Hematopoietic multipotent progenitor cell (in vitro differentiated cells): Measurements from ENCODE around the gene APCDD1L. TPM values are rescaled to one million over a fixed set of nuclear protein-coding genes. Genes with fewer than 3 reads are reported as not detected.
"Not testable (repeated sequence)": the region's sequence is repeated elsewhere in the genome, so short reads cannot be mapped to it uniquely, and the experiment has no call there.

Experiments used
- DNase-seq, 3 donors: peaks; one replicate each; pipeline ENCODE4 v3.0.0-alpha.2; 2011 to 2015; ENCODE audit warnings: low read depth in 2 of 3, low spot score in 2 of 3
- total RNA-seq: library from RNA; depleted of rRNA; stranded (reverse); fragments of >200 nt; gene quantifications from one replicate; pipeline ENCODE4 v1.2.3, GENCODE V29; 2012

Gene APCDD1L
- total RNA-seq, 1 donor: under 0.01 TPM

DNA sequence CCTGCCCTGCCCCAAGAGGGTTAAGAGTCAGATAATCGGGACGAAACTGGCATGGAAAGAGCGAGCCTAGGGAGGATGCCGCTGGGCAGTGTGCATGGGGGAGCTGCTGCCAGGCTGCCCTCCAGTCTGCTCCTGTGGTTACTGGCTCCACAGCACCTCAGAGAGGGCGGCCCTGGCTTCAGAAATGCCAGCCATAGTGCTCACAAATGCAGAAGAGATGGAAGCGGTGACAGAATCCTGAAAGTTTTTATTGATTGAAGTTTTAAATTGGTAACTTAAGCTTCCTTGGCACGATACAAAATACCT is 68.3 kb downstream of the APCDD1L start:
- no peak for DNase-seq

DNA sequence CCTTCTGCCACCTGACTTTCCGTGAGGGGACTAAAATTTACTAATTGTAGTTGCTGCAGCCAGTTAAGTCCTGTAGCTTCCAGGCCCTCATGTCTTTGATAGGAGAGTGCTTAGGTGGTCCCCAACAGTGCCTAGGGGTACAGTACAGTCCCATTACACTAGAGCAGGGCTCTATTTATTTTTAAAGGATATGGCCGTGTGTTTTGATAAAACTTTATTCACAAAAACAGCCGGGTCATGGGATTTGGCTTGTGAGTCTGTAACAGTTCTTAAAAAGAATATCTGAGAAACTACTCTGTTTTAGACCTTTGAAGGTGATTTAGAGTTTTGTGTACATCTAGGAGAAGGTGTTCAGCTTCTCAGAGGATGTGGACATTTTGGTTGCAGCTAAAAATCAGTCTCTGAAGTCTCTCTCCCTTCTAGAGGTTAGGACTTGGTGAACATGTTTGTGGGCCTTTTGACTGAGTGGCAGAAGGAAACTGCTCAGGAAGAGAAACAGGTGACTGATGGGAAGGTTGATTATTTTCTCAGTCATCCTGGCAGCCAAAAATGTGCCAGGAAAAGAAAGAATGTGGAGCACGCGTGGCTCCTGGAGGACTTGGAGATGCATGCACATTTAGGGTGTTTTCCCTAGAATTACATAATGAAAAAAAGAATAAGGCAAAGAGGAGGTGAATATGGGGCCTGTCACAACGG is 68.8 kb downstream of the APCDD1L start:
- DNase-seq: no peak

DNA sequence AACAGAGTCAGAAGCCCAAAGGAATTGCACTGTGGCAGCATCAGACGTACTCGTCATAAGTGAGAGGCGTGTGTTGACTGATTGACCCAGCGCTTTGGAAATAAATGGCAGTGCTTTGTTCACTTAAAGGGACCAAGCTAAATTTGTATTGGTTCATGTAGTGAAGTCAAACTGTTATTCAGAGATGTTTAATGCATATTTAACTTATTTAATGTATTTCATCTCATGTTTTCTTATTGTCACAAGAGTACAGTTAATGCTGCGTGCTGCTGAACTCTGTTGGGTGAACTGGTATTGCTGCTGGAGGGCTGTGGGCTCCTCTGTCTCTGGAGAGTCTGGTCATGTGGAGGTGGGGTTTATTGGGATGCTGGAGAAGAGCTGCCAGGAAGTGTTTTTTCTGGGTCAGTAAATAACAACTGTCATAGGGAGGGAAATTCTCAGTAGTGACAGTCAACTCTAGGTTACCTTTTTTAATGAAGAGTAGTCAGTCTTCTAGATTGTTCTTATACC is 70.4 kb downstream of the APCDD1L start:
- DNase-seq: no peak

DNA sequence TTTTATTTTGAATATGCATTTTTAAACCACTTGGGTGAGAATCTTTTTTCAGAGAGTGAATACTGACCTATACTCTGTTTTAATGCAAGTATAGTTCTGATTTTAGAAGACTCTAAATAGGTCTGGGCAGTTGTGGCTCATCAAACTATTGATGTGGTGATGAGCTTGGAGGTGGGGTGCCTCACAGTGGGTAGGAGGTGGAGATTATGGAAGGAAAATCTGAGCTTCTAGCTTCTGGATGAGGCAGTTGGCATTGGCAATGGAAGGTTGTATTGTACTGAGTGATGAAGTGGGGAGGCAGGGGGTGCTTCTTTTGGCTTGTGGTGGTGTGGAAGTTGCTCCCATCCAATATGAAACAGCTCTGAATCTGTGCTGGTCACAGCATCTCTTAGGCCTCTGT is 73.5 kb downstream of the APCDD1L start:
- DNase-seq: no peak

DNA sequence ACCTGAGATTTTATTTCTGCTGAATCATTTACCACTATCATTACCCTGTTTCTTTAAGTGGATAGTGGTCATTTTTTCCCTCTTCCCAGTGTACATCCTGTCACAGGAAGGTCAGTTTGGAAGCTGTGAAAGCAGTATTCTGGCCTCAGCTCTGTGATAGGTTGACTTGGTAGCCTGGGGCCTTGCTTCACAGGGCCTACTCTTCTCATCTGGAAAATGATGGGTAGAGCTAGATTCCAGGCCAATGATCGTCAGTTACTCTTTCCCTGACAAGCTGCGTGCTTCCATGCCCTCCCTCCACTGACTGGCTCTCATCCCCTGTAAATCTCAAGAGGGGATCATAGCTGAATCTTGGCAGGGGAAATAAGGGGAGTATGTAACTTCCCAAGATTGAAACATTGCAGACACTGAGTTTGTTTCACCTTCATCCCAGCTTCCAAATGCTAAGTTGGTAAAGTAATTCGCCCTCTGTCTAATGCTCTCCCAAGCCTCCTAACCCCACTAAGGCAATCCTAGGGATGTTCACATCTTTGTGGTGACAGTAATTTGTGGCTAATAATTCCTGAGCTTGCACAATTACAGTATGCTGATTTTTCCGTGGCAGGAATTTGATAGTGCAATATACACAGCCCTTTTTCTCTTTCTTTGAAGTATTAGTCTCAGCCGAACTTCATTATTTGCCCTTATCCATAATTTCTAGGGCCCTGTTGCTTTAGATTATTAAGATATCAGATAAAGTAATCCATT is 75.0 kb downstream of the APCDD1L start:
- DNase-seq: no peak

DNA sequence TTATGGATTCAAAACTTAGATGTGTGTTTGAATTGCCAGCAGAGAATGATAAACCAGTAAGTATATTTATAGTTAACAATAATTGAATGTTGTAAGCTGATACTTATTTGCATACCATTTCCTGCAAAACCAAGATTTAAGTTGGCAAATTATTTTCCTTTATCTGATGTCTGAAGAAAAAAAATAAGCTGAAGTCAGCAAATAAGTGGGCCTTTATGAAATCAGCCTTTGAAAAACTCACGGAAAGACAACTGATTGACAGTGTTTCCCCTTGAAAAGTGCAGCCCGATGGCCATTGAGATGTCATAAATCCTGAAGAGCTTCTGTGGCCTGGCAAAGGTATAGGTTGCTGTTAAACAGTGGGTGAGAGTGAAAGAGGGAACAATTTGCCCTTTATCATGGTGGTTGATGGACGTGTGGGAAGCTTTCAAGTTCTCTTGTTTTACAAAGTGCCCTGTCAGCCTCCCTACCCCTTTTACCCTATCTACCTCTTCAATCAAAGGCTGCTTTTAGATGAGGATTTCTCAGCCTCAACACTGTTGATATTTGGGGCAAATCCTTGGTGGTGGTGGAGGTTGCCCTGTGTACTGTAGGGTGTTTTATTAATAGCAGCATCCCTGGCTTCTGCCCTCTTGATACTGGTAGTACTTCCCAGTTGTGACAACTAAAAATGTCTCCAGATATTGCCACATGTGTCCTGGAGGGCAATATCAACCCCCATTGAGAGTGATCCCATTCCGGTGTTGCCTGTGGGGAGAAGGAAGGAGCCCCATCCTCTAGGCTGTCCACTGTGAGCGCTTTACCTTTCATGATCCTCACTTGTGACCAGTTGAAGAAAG is 76.0 kb downstream of the APCDD1L start:
- no peak for DNase-seq

DNA sequence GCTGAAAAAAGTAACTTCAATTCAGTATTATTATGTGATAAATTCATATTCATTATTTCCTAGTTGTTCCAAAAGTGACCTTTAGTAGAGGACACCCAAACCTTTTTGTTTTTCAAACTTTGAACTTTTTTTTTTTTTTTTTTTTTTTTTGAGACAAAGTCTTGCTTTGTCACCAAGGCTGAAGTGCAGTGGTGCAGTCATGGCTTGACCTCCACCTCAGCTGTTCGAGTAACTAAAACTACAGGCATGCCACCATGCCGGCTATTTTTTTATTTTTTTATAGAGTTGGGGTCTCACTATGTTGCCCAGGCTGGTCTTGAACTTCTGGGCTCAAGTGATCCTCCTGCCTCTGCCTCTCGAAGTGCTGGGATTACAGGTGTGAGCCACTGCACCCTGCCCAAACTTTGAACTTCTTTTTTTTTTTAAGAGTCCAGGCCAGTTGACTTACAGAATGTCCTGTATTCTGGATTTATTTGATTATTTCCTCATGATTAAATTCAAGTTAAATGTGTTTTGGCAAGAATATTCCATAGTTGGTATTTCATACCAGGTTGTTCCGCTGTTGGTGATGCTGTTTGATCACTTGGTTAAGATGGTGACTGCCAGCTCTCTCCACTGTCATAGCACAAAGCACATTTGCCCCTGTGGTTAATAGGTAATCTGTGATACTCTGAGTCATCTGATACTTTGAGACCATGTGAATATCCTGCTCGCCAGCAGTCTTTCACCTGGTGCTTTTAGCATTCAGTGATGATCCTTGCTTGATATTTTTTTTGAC is 78.1 kb downstream of the APCDD1L start:
- no peak for DNase-seq

DNA sequence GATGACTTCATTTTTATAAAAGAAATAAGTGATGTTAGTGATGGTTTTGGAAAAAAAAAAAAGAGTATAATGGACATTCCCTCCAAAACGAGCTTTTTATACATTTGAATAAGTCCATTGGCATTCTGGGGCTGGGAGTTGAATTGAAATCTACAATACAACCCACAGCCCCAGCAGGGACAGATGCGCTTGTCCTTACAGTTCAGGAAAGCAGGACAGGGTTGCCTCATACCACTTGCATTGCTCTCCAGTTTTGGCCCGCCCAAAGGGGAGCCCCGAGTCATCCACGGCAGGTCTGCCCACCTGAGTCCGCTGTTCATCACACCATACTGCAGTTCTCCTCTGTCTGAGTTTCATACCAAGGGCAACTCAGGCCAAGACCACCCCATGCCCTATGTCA is 80.0 kb downstream of the APCDD1L start:
- no peak for DNase-seq

DNA sequence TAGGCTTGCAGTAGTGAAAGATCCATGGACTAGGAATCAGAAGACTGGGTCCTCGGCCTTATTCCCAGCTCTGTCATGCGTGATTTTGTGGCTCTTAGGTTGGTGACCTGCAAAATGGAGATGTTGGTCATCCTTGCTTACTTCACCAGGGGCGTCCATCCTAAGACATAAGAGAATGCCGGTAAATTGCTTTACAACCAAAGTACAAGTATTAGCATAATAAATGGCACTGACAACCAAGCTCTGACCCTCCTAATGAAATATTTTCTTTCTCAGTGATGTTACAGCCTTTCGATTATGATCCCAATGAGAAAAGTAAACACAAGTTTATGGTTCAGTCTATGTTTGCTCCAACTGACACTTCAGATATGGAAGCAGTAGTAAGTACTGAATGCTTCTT is 80.9 kb downstream of the APCDD1L start:
- no peak for DNase-seq

DNA sequence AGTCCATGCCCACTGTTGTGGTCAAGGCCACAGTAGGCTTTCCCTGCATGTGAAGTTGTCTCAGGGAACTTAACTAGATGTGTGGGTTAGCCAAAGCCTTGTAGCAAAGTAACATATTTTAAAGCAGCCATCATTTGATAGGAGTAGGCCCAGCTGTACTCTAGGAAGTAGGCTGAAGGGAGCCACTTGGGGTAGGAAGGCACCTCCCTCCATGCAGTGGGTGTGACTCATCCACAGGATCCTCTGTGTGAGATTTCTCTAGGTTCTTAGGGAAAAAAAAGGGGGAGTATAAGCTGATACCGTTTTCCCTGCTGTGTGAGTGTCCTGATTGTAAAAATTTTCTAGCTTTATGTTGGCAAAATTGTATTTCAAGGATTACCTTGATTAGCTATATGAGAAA is 81.4 kb downstream of the APCDD1L start:
- no peak for DNase-seq

DNA sequence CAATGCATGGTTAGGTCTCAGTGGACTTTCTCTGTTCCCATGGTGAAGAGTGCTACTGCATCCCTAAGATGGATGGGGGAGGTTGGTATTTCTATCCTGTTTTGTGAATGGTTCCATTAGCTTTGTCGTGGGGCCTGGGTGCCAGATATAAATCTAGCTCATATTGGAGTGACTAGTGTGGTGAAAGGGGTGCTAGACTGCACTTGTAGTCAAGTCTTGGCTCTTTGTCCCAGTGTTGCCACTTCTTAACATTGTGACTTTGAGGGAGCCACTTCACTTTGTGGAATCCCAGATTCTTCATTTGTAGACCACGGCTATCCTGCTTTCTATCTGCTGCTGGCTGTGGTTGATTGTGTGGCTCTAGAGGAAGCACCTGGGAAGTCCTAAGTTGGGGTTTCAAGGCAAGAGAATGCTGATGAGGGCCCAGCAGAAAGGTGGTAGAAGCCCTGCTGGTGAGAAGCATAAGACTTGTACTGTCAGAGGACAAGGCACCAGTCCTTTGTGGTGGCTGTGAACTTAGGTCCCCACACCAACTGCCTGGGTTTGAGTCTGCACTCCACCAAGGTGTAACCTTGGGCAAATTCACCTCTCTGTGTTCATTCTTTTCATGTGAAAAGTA is 82.1 kb downstream of the APCDD1L start:
- DNase-seq: peak in 2 of 3 donors; percentile 8 to 44

DNA sequence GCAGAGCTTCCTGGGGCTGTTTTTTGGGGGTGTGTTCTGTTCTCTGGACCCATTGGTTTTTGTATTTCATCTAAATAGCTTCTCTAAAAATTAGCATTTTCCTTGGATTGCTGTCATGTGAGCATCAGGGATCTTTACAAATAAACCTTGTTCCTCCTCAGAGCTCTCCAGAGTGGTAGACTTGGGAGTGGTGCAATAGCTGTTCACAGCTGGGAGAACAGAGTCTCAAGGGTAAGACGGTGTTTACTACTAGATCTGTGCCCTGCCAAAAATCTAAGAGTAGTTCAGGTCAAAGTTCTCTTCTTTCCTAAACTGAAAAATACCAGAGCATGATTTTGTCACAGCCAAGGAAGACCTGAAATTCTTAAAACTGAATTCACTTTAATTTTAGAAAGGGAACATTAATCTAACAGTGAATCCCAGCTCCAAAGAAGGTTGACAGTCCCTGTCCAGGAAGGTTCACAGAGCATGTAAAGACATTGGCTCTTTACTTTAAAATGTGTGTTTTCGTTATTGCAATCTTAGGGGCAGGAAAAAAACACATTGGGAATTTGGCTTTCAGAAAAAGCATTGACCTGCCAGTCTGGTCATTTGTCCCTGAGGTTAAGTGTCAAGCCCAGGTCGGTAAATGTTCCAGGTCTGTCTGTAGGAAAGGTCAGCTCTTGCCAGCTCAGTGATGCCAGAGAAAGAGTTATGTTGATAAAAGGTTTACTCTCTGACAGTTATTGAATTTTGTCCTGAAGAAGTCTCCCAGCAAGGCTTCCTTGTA is 82.8 kb downstream of the APCDD1L start:
- DNase-seq: no peak

DNA sequence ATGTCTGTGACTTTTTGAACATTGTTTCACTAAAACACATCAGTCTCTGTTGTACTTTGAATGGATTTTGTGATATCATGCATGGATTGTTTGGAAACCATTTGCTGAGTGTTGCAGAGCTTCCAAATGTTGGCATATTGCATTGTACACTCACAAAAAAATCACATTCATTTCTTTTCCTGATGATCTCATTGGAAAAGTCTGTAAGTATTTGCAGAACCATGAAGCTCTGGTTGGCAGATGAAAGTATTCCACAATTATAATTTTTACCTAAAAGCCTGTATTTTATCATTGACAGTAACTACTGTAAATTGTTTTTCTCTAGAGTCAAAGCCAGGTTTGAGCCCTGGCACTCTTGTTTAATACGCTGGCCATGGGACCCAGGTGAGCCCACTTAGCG is 84.1 kb downstream of the APCDD1L start:
- DNase-seq: no peak

DNA sequence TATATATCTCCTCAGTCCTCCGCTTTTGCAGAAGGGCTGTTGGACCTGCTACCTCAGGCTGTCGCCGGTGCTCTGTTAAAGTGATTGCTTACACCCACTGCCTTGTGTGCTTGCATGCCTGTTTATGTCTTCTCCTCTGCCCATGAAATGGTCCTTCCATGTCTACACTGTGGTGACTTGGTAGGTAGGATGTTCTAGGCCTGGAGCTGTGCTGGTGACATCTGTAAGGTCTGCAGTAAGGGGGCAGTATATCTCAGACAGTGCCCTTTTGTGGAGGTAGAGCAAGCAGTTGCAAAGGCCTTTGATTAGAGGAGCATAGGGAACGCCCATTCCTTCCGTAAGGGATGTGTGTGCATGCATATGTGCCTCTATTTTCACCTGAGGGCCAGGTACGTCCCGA is 85.9 kb downstream of the APCDD1L start:
- no peak for DNase-seq

DNA sequence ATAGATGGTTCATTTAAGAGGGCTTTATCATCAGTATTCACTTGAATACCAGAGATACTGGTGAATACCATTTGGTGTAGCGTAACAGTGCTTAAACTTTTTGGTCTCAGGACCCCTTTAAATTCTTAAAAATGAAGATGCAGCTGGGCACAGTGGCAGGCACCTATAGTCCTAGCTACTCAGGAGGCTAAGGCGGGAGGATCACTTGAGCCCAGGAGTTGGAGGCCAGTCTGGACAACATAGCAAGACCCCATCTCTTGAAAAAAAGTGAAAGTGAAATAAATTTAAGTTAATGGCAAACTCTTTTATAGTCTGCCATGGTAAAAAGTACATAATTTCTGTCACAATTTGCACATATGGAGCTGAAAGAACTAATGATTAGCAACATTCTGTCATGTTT is 86.8 kb downstream of the APCDD1L start:
- DNase-seq: no peak

DNA sequence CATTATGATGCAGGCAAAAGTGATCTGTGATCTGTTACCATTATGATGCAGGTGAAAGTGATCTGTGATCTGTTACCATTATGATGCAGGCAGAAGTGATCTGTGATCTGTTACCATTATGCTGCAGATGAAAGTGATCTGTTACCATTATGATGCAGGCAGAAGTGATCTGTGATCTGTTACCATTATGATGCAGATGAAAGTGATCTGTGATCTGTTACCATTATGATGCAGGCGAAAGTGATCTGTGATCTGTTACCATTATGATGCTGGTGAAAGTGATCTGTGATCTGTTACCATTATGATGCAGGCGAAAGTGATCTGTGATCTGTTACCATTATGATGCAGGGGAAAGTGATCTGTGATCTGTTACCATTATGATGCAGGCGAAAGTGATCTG is 87.6 kb downstream of the APCDD1L start:
- not testable (repeated sequence) for DNase-seq

DNA sequence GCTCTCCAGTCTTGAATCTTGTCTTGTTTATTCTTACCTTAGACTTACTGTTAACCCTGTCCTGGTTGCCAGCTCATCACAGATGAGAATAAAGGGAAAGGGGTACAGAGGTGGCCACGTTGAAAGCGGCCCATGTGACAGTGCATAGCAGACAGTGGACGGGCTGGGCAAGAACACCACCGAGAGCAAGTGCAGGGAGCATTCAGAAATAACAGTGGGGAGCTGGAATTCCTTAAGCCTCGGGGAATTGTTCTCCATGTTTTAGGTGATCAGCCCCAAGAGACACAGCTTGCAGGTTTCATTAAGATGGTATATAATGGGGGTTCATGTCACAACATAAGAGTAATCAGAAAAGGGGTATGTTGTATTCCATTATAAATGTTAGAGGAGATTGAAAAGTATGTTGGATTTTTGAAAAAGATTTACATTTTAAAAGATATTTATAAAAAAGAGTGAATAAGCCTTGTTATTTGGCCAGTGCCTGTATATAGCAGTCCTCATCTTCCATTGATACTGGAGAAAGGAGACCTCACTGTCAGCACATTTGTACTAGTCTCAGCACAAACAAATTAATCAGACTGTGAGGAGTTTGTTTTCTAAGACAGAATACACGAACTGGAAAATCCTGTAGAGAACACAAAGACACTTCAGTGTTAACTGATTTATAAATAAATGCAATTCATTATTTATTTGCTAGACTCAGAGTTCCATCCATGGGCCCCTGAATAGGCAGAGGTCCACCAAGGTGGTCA is 90.8 kb downstream of the APCDD1L start:
- no peak for DNase-seq

DNA sequence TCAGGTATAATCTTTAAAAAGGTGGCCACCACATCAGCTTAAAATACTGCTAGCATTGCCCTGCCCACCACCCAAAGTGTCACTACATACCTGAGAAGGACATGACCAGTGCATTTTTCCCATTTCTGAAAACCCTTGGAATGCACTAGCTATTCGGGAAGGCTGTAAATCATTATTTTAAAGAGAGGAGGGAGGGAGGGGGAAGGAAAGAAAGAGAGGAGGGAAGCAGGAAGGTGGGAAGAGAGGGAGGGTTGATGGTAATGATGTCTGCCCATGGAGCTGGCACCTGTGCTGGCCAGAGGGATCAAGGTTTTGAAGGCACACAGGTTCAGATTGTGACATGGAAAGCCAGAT is 93.7 kb downstream of the APCDD1L start:
- DNase-seq: no peak
